GM12878 (cell line): ENCODE measurements around the gene RFPL1.

Source experiments
- CHD2 ChIP-seq: IDR thresholded peaks from 2 replicates; pipeline ENCODE4 v1.6.1; 2011; ENCODE audit warnings: low read depth, low read length, improper control_type of control experiment, borderline replicate concordance
- CHD4 ChIP-seq: fragments of 200-600 bp; sonication (generic); IDR thresholded peaks from 2 replicates; pipeline ENCODE4 v1.6.1; 2016; ENCODE audit warnings: mild to moderate bottlenecking
- CREM ChIP-seq: IDR thresholded peaks from 2 replicates; pipeline ENCODE4 v1.6.1; 2014; ENCODE audit warnings: antibody characterized with exemption, low read depth
- ETV6 ChIP-seq, 2 experiments: fragments of 450-650 bp in 1 of 2; IDR thresholded peaks in 1 of 2; conservative IDR thresholded peaks in 1 of 2; 2 replicates each; pipeline ENCODE4 v1.6.1; 2014; ENCODE audit warnings: antibody characterized with exemption in 1 of 2, borderline replicate concordance in 1 of 2, low read depth in 1 of 2, mild to moderate bottlenecking in 1 of 2, moderate library complexity in 1 of 2
- SIN3A ChIP-seq: IDR thresholded peaks from 2 replicates; pipeline ENCODE4 v1.6.1; 2012; ENCODE audit warnings: low read depth, low read length, improper control_type of control experiment

- TF ChIP-seq CREM (no peak), CHD4 (no peak), ETV6 (conservative IDR thresholded peaks at IDR 0.05 in 1 of 2, IDR thresholded peaks at IDR 0.05 in 1 of 2; ENCODE audit: borderline replicate concordance in 1 of 2, low read depth in 1 of 2) (no peak), CHD2 (no peak), SIN3A (no peak)
These were observed 20.2 kb downstream of the RFPL1 start for GRCh38 chr22:29458551-29458950.
